Frontal cortex (tissue), 4 donors: ENCODE results near the gene VEGFD. TPM values are rescaled to one million over a fixed set of nuclear protein-coding genes. Genes with fewer than 3 reads are reported as not detected.
A peak's percentile ranks its signal among the peaks of the same experiment; 100 is the strongest.
"Not testable (repeated sequence)": the region's sequence is repeated elsewhere in the genome, so short reads cannot be mapped to it uniquely, and the experiment has no call there.

Source experiments
- DNase-seq, 2 donors: peaks; one replicate each; pipeline ENCODE4 v3.0.0; 2012; ENCODE audit warnings: low spot score in 2 of 2
- FAIRE-seq: peaks from 2 replicates; lab custom pipeline; 2012; peaks lifted over from hg19 to GRCh38; lab: Jason Lieb, UNC
- total RNA-seq: library from RNA; depleted of rRNA; stranded (reverse); fragments of >200 nt; gene quantifications from one replicate; pipeline ENCODE4 v1.2.3, GENCODE V29; 2014
- donor health status: control.
- donor health status: control.
- donor health status: control.

VEGFD gene
- total RNA-seq, 1 donor from 2014 or later, result not detected

GRCh38 chrX:15315509-15315908 is 68.7 kb downstream of the VEGFD start, which contains the start of gene ASB11:
Gene ASB11, minus strand, starts transcription at chrX:15315640. Its CDS starts 35 bp downstream, at chrX:15315605.
- no peak for FAIRE-seq

GRCh38 chrX:15314472-15314871 is 69.7 kb downstream of the VEGFD start:
- DNase-seq (no peak), FAIRE-seq (no peak)

More at GRCh38 chrX:15315509-15315908, 68.7 kb downstream of the VEGFD start, which contains the start of gene ASB11:
- no peak for DNase-seq

- FAIRE-seq, result no peak
Measured at GRCh38 chrX:15311119-15311518, 73.1 kb downstream of the VEGFD start.

GRCh38 chrX:15310117-15310516 is 74.1 kb downstream of the VEGFD start:
- DNase-seq, result peak in 1 of 2 donors; percentile 14
- no peak for FAIRE-seq

More at GRCh38 chrX:15311119-15311518, 73.1 kb downstream of the VEGFD start:
- DNase-seq, result no peak

- FAIRE-seq, DNase-seq: not testable (repeated sequence)
Measured at GRCh38 chrX:15305899-15306298, 78.3 kb downstream of the VEGFD start.

- DNase-seq (no peak), FAIRE-seq (no peak)
Measured at GRCh38 chrX:15301924-15302323, 82.3 kb downstream of the VEGFD start.

- FAIRE-seq, result peak; percentile 79
- DNase-seq, result peak; percentile 13 to 37
Measured at GRCh38 chrX:15299941-15300851, 84.0 kb downstream of the VEGFD start.

GRCh38 chrX:15298780-15299179 is 85.4 kb downstream of the VEGFD start:
- FAIRE-seq (no peak), DNase-seq (no peak)

GRCh38 chrX:15298201-15298600 is 86.0 kb downstream of the VEGFD start:
- FAIRE-seq, result no peak

More at GRCh38 chrX:15298201-15298600, 86.0 kb downstream of the VEGFD start:
- no peak for DNase-seq

Other genes with a start within 250 kb of the VEGFD start
- 0.82 TPM for gene ASB9, start 114.3 kb downstream of the VEGFD start, total RNA-seq
- gene ASB11, start 68.8 kb downstream of the VEGFD start, total RNA-seq, result not detected
- gene PIGA, start 48.9 kb downstream of the VEGFD start, total RNA-seq, result 16.7 TPM
- gene PIR, start 108.9 kb upstream of the VEGFD start, total RNA-seq, result 2.0 TPM
- gene BMX, start 116.4 kb upstream of the VEGFD start, total RNA-seq, result 0.41 TPM
- under 0.01 TPM for gene ACE2, start 216.5 kb upstream of the VEGFD start, total RNA-seq